GM12872 (cell line): ENCODE measurements around the gene ZNF77.

ENCODE experiments used
- TF ChIP-seq, protein P1 (sequence below): IDR thresholded peaks from 3 replicates; pipeline ENCODE4 v1.5.1; 2011; ENCODE audit warnings: low read depth, mild to moderate bottlenecking, low read length, moderate library complexity; ENCODE audit not compliant: insufficient read depth

ZNF77 gene

DNA sequence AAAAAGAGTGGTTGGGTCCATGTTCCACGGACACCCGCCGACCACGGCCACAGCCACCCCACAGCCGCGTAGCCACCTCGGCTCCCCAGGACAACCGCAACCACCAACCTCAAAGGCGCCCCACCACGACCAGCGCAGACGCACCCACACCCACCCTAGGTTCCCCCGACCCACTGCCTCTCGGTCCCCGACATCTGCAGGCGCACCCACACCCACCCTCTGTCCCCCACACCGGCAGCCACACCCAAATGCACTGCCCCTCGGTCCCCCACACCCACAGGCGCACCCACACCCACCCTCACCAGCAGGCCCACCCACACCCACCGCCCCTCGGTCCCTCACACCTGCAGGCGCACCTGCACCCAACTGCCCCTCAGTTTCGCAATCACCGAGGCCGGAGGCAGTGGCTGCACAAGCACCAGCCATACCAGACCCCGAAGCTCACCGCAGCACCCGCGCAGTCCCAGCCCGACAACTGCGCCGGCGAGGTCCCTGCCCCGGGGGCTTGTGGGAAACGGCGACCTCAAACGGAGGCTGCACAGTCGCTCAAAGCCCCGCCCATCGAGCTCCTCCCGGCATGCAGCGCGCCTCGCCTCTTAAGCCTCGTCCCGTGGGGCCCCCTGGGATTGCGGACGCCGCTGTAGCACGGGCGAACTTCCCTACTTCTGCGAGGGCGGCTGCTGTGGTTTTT lies 18.3 kb downstream of the ZNF77 start:
- TF ChIP-seq, protein P1, sequence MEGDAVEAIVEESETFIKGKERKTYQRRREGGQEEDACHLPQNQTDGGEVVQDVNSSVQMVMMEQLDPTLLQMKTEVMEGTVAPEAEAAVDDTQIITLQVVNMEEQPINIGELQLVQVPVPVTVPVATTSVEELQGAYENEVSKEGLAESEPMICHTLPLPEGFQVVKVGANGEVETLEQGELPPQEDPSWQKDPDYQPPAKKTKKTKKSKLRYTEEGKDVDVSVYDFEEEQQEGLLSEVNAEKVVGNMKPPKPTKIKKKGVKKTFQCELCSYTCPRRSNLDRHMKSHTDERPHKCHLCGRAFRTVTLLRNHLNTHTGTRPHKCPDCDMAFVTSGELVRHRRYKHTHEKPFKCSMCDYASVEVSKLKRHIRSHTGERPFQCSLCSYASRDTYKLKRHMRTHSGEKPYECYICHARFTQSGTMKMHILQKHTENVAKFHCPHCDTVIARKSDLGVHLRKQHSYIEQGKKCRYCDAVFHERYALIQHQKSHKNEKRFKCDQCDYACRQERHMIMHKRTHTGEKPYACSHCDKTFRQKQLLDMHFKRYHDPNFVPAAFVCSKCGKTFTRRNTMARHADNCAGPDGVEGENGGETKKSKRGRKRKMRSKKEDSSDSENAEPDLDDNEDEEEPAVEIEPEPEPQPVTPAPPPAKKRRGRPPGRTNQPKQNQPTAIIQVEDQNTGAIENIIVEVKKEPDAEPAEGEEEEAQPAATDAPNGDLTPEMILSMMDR, result no peak

DNA sequence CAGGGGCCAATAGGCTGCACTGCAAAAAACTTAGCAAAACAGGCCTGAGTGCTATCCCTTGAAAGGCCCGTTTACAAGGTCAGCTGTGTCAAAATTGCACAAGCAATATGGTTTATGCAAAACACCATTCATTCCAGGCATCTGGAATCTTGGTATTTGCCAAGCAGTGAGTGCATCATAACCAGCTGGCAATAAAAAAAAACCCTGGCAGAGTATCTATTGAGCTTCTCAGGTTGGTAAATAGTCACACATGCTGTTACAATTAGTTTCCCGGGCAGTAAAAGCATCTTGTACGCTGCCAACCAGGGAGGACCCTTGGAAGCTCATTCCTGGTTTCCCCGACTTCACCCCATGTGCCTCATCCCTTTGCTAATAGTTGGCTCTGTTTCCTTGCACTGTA lies 21.3 kb downstream of the ZNF77 start:
- TF ChIP-seq, protein P1, result no peak

DNA sequence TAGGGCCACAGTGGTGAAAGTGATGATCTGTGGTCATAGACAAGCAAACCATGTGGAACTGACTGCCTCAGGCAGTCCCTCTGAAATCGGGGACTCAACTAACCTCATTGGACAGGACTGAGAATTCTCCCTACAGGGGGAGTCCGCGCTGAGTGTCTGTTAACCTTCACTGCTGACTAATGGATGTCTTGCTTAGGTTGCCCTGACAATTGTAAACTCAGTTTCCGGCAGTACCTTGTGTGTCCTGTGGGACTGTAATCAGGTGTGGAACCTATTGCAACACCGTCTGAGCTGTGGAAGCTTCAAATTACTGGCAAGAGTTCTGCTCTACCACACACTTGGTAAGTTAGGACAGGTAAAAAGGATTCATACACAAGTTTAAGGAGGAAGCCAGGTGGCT lies 21.8 kb downstream of the ZNF77 start:
- TF ChIP-seq, protein P1, result 0 out of 3 replicates have a peak, but pooled peaks have one; percentile 4

DNA sequence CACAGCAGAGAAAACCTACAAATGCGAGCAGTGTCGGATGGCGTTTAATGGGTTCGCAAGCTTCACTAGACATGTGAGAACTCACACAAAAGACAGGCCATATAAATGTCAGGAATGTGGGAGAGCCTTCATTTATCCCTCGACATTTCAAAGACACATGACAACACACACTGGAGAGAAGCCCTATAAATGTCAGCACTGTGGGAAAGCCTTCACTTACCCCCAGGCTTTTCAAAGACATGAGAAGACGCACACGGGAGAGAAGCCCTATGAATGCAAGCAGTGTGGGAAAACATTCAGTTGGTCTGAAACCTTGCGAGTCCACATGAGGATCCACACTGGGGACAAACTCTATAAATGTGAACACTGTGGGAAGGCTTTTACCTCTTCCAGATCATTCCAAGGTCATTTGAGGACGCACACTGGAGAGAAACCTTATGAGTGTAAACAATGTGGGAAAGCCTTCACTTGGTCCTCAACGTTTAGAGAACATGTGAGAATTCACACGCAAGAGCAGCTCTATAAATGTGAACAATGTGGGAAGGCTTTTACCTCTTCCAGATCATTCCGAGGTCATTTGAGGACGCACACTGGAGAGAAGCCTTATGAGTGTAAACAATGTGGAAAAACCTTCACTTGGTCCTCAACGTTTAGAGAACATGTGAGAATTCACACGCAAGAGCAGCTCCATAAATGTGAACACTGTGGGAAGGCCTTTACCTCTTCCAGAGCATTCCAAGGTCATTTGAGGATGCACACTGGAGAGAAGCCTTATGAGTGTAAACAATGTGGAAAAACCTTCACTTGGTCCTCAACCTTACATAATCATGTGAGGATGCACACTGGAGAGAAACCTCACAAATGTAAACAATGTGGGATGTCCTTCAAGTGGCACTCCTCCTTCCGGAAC lies 27.2 kb downstream of the ZNF77 start:
- TF ChIP-seq, protein P1, result no peak

DNA sequence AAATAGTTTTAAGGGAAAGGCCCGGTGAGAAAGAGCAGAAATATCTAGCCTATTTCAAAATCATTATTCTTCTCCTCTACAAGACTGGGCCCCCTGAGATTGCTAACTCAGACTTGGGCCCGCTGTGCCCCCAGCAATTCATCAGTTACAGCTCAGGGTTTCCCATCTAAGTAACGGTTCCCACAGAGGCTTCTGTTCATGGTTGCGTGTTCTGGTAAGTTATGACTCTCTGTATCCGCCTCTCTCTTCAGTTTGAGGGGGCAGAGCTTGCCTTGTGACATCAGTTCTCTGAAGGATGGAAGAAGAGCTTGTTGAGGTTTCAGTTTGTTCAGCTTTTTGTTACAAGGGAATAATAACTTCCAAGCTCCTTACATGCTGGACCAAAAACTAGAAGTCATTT lies 32.5 kb downstream of the ZNF77 start:
- TF ChIP-seq, protein P1, result no peak

DNA sequence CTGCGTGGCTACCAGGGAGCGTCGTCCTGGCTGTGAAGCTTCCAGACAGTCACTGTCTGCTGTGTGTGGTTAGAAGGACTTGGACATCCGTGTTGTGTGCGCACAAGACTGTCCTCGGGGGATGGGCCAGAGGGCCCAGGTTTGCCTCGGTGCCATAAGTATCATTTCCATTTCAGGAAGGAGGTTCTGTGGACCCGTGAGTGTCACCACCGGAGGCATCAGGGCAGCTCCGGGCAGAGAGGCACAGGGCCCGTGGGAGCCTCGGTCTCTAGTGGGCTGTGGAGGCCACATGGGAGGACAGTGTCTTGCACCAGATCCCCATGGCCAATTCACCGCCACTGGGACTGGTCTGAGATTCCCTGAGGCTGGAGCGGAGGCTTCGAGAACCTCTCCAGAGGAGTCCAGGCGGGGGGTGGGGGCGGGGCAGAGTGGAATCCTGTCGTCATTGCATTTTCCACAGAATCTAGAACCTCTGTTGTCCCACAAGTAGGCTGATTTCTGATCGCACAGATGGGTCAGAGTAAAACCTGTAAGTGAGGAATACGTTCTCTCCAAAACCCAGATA lies 38.1 kb downstream of the ZNF77 start:
- TF ChIP-seq, protein P1, result no peak

DNA sequence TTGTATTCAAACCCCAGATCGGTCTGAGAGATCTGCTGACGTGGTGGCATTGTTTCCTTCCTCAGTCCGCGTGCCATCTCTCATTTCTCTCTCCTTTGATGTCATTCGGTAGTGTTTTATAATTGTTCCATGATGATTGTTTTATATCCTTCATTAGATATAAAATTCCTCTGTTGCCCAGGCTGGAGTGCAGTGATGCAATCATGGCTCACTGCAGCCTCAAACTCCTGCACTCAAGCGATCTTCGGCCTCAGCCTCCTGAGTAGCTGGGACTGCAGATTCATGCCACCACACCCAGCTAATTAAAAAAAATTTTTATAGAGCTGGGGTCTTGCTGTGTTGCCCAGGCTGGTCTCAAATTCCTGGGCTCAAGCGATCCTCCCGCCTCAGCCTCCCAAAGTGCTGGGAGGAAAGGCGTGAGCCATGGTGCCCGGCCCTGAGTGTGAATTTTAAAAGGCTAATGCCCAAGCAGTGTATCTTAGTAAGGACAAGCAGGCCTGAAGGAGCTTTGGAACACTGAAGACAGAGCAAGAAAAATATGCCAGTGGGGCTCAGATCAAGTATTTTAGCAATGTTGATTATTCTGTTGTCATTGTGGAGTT lies 38.8 kb downstream of the ZNF77 start:
- TF ChIP-seq, protein P1, result no peak
